Activated CD4-positive, alpha-beta memory T cell treated with anti-CD3 and anti-CD28 coated beads, Interleukin-2, amount 10 ng/mL, durations not matched to agents 7 days and 5 days (primary cell): ENCODE data around the gene CDK5RAP2. TPM values are rescaled to one million over a fixed set of nuclear protein-coding genes. Genes with fewer than 3 reads are reported as not detected.

Source experiments
- total RNA-seq, 2 experiments: library from RNA; stranded (reverse); gene quantifications; one replicate each; pipeline ENCODE4 v1.2.3, GENCODE V29; 2021

Gene CDK5RAP2
- total RNA-seq, 2 experiments from 2014 or later, result 84.2 to 98.9 TPM

Other genes with a start within 250 kb of the CDK5RAP2 start
- 10 to 100 TPM; 10.6 TPM for gene MEGF9, start 134.3 kb upstream of the CDK5RAP2 start, total RNA-seq
- 10 to 100 TPM; 90.0 to 90.7 TPM for gene FBXW2, start 213.2 kb upstream of the CDK5RAP2 start, total RNA-seq